KMS-11 (cell line): ENCODE results near the gene HIGD1C.

Experiments used
- H2AFZ ChIP-seq: fragments of 200-600 bp; sonication (generic); 2 replicates; pipeline ENCODE4 v1.6.1; 2016; ENCODE audit warnings: antibody characterized with exemption, mixed run types, low read depth
- H3K27ac ChIP-seq: fragments of 200-600 bp; sonication (generic); 2 replicates; pipeline ENCODE4 v1.6.1; 2016; ENCODE audit warnings: mild to moderate bottlenecking, mixed run types
- H3K27me3 ChIP-seq: fragments of 200-600 bp; sonication (generic); 2 replicates; pipeline ENCODE4 v1.6.1; 2017; ENCODE audit warnings: mild to moderate bottlenecking, low read depth, mixed run types, moderate library complexity; ENCODE audit not compliant: insufficient read depth
- H3K36me3 ChIP-seq: fragments of 200-600 bp; sonication (generic); 2 replicates; pipeline ENCODE4 v1.6.1; 2017; ENCODE audit warnings: mild to moderate bottlenecking, mixed run types; ENCODE audit not compliant: insufficient read depth
- H3K4me1 ChIP-seq: fragments of 200-600 bp; sonication (generic); 2 replicates; pipeline ENCODE4 v1.6.1; 2016; ENCODE audit warnings: mild to moderate bottlenecking, low read depth, mixed run types; ENCODE audit not compliant: poor library complexity, severe bottlenecking
- H3K4me2 ChIP-seq: fragments of 200-600 bp; sonication (generic); 2 replicates; pipeline ENCODE4 v1.7.0; 2016; ENCODE audit warnings: mild to moderate bottlenecking, mixed run types
- H3K4me3 ChIP-seq: fragments of 200-600 bp; sonication (generic); IDR thresholded peaks from 2 replicates; pipeline ENCODE4 v1.6.1; 2017; ENCODE audit warnings: low read depth, low read length, mixed read lengths; ENCODE audit not compliant: insufficient read depth
- H3K79me2 ChIP-seq: fragments of 200-600 bp; sonication (generic); 2 replicates; pipeline ENCODE4 v1.6.1; 2016; ENCODE audit warnings: low read depth, mixed run types; ENCODE audit not compliant: insufficient read depth
- H3K9ac ChIP-seq: fragments of 200-600 bp; sonication (generic); 2 replicates; pipeline ENCODE4 v1.6.1; 2016; ENCODE audit warnings: mild to moderate bottlenecking, mixed run types
- H4K20me1 ChIP-seq: fragments of 200-600 bp; sonication (generic); 2 replicates; pipeline ENCODE4 v1.6.1; 2016; ENCODE audit warnings: mild to moderate bottlenecking, mixed run types; ENCODE audit not compliant: insufficient read depth
- CTCF ChIP-seq: fragments of 200-600 bp; sonication (generic); conservative IDR thresholded peaks from 2 replicates; pipeline ENCODE4 v1.6.1; 2017; ENCODE audit warnings: low read depth, mild to moderate bottlenecking, antibody characterized with exemption, low read length, moderate library complexity, mixed read lengths

Gene HIGD1C

GRCh38 chr12:50984586-50985298 lies 32.4 kb downstream of the HIGD1C start:
- Histone ChIP-seq H2AFZ (no peak overlapping the region), H3K79me2 (no peaks in the 10 kb centered on the region), H4K20me1 (no peaks in the 10 kb centered on the region), H3K4me1 (peaks cover 46% of the 10 kb centered on the region), H3K27me3 (no peaks in the 10 kb centered on the region), H3K4me2 (no peak overlapping the region), H3K4me3 (no peak overlapping the region), H3K27ac (no peak overlapping the region), H3K36me3 (no peaks in the 10 kb centered on the region), H3K9ac (no peak overlapping the region)
- no peak for TF ChIP-seq CTCF

- Histone ChIP-seq H3K9ac (no peak overlapping the region), H4K20me1 (no peaks in the 10 kb centered on the region), H3K4me3 (no peak overlapping the region), H2AFZ (no peak overlapping the region), H3K27ac (no peak overlapping the region), H3K36me3 (no peaks in the 10 kb centered on the region), H3K27me3 (no peaks in the 10 kb centered on the region), H3K79me2 (no peaks in the 10 kb centered on the region), H3K4me1 (peaks cover 40% of the 10 kb centered on the region), H3K4me2 (no peak overlapping the region)
- no peak for TF ChIP-seq CTCF
Measured at GRCh38 chr12:50985322-50985721, 33.0 kb downstream of the HIGD1C start.

GRCh38 chr12:50986966-50987737 lies 34.8 kb downstream of the HIGD1C start:
- TF ChIP-seq CTCF, result peak; percentile 82
- no peaks in the 10 kb centered on the region for H3K27me3 ChIP-seq
- no peak overlapping the region for H2AFZ ChIP-seq
- no peak overlapping the region; the same call in 1 of the 2 replicates for H3K4me2 ChIP-seq
- H3K4me3 ChIP-seq, result no peak overlapping the region
- peak overlapping the region; percentile 8; the same call in 1 of the 2 replicates for H3K27ac ChIP-seq
- no peaks in the 10 kb centered on the region for H3K36me3 ChIP-seq
- H3K79me2 ChIP-seq, result no peaks in the 10 kb centered on the region
- peaks cover 22% of the 10 kb centered on the region for H3K4me1 ChIP-seq
- H3K9ac ChIP-seq, result no peak overlapping the region
- no peaks in the 10 kb centered on the region for H4K20me1 ChIP-seq

- H3K36me3 ChIP-seq, result no peaks in the 10 kb centered on the region
- no peak overlapping the region for H3K4me3 ChIP-seq
- no peaks in the 10 kb centered on the region for H3K27me3 ChIP-seq
- no peak for TF ChIP-seq CTCF
- no peak overlapping the region for H3K4me2 ChIP-seq
- no peak overlapping the region for H2AFZ ChIP-seq
- H3K4me1 ChIP-seq, result peaks cover 21% of the 10 kb centered on the region
- H3K27ac ChIP-seq, result no peak overlapping the region
- no peaks in the 10 kb centered on the region for H4K20me1 ChIP-seq
- no peak overlapping the region for H3K9ac ChIP-seq
- no peaks in the 10 kb centered on the region for H3K79me2 ChIP-seq
Measured at GRCh38 chr12:50988051-50988450, 35.7 kb downstream of the HIGD1C start.
